ENCODE data around the gene RRP1.

The RRP1 gene, protein sequence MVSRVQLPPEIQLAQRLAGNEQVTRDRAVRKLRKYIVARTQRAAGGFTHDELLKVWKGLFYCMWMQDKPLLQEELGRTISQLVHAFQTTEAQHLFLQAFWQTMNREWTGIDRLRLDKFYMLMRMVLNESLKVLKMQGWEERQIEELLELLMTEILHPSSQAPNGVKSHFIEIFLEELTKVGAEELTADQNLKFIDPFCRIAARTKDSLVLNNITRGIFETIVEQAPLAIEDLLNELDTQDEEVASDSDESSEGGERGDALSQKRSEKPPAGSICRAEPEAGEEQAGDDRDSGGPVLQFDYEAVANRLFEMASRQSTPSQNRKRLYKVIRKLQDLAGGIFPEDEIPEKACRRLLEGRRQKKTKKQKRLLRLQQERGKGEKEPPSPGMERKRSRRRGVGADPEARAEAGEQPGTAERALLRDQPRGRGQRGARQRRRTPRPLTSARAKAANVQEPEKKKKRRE

DNA sequence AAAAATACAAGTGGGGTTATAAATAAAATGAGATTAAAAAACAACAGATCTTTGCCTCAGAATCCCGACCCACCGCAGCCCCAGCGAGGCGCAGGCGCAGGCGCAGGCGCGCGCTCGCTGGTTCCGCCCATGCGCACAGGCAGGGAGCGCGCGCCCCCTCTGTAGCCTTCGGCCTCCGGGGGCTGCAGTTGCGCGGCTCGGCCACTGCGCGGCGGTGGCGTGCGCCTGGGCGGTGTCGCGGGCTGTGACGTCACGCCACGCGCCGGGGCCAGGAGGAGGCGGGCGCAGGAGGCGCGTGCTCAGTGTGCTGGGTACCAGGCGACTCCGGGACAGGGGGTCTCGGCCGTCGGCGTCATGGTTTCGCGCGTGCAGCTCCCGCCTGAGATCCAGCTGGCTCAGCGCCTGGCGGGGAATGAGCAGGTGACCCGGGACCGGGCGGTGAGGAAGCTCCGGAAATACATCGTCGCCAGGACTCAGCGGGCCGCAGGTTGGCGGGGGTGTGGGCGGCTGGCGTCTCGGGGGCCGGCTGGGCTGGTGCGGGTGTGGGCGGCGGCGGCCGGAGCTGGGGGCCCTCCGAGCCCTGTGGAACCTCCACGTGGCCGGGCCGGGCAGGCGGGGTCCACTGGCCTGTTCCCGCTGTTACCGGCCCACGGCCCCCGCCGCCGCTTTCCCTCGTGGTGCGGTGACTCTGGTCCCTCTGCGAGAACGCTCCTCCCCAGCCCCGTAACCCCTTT is at the start of gene RRP1:
TSS of gene RRP1 (plus strand) at position 302 of the 734 bp plus-strand sequence. CDS start at position 355, 53 bp downstream.
- DNase-seq (ENCODE audit: low read depth in 3 of 3), result peak; percentile 89 to 92 (median 90)

DNA sequence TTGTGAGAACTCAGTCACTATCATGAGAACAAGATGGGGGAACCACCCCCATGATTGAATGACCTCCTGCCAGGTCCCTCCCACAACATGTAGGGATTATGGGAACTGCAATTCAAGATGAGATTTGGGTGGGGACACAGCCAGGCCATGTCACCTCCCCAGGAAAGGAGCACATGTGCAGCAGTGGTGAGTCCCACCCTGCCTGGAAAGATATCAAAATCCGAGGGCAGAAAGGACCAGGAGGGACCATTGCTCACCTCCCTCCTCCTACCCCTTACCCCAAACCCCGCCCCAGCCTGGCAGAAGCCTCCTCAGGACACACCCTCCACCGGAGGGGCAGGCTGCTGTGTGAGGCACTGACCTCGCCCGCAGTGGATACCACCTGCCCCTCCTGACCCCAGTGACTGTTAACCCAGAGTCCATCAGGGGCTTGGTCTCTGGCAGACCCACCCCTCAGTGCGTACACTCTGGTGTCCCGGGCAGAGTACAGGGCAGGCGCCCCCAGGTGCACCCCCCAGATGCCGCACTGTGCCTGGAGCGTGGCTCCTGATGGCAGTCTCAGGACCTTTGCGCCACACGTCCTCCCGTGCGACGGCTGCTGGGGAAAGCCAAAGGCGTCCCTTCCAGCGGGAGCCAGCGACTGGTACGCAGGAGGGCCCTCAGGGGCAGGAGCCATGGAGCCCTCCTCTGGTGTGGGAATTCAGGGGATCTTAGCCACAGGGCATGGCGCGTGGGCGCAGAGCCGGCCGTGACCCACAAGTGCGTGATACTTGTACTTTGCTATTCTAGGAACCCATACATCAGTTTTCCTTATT is 49.5 kb upstream of the RRP1 start:
- no peak for DNase-seq (ENCODE audit: low read depth in 3 of 3)

DNA sequence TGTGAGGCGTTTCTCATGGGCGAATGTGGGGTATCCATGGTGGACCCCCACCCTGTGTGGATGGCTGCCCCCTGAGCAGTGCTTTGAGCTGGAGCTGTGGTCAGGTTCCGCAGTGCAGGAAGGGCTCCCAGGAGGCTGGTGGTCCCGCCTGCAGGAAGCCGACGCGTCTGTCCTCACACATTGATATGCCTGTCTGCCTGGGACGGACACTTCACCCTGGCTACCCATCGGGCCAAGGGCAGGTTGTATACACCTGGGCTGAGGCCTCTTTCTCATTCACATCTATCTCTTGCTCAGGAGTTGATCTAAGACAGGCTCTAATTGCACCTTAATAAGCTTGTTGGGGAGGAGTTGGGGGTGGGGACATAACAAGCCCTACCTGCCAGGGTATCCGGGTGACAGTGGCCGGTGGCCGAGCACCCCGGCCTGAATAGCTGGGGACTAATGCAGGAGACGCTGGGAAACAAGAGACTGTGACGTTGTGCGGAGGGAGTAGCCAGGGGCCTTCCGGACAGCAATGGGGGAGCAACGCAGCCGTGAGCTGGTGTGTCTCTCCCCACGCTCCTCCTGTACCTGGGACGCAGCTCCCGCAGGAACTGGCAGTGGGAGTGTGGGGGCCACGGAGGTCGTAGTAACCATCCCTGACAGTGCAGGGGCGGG is 48.8 kb upstream of the RRP1 start:
- DNase-seq (ENCODE audit: low read depth in 3 of 3), result no peak

DNA sequence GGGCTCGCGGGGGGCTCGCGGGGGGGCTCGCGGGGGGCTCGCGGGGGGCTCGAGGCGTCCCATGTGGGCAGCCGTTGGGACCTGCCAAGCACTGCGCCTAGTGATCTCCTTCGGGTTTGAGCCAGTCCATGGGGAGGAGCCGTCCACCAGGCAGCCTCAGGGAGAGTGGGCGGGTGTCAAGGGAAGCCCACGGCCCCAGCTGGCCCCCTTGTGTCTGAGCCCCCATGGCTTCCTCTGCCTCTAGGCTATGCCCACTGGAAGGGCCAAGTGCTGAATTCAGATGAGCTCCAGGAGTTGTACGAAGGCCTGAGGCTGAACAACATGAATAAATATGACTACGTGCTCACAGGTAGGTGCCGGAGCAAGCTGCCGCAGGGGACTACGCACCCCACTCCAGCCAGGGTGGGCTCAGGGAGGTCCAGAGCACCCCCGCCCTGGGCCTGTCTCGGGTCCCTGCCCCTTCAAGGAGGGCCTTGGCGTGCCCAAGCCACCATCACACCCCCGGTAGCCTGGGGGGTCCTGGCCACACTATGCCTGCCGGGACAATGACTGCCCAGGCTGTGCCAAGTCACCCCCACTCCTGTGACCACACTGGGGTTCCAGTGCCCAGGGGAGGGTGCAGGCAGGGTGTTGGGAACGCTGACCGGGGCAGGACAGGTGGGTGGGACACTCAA is 47.8 kb upstream of the RRP1 start:
- DNase-seq (ENCODE audit: low read depth in 3 of 3), result no peak

DNA sequence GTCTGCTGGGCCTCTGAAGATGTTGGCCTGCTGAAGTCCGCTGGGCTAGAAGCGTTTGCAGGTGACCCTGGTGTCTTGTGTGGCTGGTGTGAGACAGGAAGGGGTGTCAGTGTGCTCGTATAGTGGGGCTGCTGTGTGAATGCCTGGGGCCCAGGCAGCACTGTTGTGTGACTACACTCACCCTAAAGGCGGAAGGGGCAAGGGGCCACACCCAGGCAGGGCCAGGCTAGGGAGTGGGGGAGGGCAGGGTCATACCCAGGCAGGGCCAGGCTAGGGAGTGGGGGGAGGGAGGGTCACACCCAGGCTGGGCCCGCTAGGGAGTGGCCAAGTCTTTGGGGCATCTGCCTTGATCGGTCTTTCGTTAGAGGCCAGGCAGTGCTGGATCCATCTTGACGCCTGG is 45.4 kb upstream of the RRP1 start:
- DNase-seq (ENCODE audit: low read depth in 3 of 3), result no peak

DNA sequence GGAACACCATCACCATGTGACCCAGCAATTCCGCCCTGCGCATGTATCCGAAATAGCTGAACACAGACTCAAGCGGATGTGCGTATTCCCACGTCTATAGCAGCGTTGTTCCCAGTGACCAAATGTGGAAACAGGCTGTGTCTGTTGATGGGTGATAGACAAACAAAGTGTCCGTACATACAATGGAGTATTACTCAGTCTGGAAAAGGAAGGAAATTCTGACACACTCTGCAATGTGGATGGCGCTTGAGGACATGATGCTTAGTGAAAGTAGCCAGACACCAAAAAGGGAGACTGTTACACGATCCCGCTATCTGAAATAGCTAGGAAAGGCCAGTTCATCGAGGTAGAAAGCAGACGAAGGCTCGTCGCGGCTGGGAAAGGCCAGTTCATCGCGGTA is 44.7 kb upstream of the RRP1 start:
- no peak for DNase-seq (ENCODE audit: low read depth in 3 of 3)

DNA sequence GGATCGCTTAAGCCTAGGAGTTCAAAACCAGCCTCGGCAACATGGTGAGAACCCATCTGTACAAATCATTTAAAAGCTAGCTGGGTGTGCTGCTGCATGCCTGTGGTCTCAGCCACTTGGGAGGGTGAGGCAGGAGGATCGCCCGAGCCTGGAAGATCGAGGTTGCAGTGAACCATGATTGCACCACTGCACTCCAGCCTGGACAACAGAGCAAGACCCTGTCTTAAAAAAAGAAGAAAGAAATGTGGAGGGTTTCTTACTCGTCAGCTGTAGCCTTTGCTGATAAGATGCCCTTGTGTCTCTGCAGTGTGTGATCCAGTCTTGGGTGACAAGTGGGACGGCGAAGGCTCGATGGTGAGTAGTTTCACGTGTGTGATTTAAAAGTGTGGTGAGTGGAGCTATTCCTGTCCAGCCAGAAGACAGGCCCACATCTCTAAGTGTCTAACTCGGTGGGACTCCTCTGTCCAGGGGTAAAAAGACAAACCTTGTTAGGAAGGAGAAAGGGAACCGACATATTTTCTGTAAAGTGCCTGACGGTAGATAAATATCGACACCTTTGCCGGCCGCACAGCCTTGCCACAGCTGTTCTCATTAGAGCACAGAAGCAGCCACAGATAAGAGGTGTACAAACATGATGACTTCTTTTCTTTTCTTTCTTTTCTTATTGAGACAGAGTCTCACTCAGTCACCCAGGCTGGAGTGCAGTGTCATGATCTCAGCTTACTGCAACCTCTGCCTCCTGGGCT is 43.4 kb upstream of the RRP1 start:
- no peak for DNase-seq (ENCODE audit: low read depth in 3 of 3)

DNA sequence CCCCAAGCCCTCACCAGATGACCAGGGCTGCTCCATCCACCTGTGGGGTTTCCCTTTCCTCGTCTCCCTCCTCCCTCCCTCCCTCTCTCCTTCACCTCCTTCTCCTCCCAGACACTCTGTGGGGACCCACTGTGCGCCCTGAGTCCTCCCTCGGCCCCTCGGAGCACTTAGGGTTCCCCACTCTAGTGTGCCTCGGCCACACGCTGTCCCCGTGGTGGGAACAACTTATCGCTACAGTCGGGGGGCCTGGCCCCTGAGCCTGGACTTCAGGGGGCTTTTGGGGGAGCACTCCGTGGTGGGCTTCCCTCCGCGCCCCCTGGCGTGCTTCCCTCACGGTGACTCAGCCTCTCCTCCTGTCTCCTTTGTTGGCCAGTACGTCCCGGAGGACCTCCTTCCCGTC is 40.8 kb upstream of the RRP1 start:
- no peak for DNase-seq (ENCODE audit: low read depth in 3 of 3)

DNA sequence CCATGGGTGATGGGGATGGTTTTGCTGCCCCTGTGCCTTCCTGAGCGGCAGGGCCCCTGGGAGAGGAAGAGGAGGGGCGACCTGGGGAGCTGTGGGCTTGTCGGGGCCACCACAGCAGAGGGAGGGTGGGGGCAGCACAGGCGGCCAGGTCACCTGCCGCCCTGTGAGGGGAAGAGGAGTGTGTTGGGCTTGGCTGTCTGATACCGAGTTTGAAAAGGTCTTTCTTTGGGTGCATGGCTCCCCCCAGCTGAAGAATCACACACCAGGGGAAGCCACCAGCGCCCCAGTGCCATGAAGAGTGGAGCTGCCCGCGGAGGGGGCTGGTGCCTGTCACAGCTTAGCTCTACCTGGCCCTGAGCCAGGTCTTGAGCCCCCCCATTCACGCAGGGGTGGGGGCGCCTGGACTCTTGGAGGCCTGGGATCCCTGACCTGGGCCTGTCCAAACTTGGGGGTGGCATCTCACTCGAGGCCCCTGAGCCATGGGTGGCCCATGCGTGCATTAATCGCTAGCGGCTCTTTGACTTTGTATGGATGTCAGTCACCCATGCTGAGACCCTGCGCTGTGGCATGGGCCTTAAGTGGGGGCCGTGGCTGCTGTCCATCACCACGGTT is 39.6 kb upstream of the RRP1 start:
- no peak for DNase-seq (ENCODE audit: low read depth in 3 of 3)

DNA sequence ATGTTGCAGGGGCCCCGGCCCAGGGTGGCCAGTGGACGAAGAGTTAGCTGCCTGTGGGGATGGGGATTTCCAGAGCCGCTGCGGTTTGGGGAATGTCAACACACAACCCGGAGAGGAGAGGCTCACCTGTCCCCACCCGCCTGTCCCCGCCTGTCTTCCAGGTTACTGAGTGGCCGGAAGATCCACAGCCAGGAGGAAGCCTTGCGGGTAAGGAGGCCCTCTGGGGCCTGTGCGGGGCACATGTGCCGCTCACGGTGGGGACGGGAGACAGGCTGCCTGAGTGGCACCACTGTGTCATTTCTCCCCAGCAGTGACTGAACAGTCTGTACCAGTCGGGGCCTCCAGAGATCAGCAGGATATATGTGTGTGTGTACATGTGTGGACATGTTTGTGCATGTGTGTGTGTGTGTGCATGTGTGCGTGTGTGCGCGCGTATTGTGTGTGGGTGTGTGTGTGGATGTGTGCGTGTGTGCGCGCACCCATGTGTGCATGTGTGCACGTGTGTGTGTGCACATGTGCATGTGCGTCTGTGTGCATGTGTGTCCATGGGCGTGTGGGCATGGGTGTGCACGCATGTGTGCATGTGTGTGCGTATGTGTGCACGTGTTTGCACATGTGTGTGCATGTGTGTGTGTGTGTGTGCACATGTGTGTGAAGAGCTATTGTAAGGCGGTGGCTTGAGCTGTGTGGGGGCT is 38.9 kb upstream of the RRP1 start:
- no peak for DNase-seq (ENCODE audit: low read depth in 3 of 3)

DNA sequence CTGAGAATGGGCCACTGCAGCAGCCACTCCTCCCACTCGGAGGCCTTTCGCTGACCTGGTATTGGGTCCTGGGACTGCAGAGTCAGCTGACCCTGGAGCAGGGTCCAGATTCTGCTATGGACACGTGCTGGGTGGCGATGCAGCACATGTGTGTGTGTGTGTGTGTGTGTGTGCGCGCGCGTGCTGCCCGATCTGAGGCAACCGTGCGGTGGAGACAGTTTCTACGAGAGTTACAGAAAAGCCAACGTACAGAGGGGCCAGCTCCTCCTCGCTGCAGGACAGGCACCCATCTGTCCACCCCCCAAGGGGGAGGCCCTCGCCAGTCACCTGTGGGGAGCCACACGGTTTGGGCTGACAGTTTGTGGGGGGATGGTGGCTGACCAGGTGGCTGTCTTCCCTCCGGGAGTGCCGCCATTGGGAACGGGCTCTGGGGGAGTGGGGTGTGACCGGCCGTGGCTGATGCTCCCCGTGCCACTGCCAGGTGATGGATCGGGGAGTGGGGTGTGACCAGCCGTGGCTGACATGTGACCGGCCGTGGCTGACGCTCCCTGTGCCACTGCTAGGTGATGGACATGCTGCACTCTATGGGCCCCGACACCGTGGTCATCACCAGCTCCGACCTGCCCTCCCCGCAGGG is 37.3 kb upstream of the RRP1 start:
- no peak for DNase-seq (ENCODE audit: low read depth in 3 of 3)

DNA sequence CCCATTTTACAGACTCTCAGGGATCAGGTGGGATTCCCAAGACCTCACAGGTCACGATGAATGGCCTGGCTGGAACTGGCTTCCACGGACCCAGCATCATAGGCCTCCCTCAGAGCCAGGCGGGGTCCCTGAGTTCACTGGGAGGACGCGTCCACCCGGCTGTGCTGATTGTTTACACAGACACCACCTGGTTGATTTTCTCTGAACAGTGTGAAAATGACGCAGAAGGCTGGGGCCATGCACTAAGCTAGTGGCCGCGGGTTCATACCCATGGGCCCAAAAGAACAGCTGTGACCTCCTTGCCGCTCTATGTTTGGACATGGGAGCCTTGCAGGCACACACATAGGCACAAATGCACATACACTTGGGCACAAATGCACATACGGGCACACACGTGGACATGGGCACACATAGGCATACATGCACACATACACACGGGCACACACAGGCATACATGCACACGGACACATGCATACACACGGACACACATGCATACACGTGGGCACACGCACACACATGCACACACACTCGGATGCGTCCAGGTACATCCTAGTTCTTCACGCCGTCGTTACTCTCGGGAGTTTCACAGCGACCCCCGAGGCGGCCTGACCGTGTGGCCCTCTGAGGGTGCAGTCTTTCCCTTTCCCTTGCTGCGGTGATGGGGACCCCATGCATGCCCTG is 36.5 kb upstream of the RRP1 start:
- no peak for DNase-seq (ENCODE audit: low read depth in 3 of 3)

DNA sequence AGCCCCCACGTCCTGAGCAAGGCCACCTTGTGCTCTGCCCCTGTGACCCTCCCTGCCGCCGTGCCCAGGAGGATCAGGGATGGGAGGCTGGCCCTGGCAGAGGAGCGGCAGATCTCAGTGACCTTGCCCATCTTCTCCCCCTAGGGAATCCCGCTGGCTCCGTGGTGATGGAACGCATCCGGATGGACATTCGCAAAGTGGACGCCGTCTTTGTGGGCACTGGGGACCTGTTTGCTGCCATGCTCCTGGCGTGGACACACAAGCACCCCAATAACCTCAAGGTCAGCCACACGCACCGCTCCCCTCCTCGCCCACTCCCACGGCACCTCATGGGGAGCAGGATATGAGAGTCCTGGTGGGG is 36.0 kb upstream of the RRP1 start:
- no peak for DNase-seq (ENCODE audit: low read depth in 3 of 3)

DNA sequence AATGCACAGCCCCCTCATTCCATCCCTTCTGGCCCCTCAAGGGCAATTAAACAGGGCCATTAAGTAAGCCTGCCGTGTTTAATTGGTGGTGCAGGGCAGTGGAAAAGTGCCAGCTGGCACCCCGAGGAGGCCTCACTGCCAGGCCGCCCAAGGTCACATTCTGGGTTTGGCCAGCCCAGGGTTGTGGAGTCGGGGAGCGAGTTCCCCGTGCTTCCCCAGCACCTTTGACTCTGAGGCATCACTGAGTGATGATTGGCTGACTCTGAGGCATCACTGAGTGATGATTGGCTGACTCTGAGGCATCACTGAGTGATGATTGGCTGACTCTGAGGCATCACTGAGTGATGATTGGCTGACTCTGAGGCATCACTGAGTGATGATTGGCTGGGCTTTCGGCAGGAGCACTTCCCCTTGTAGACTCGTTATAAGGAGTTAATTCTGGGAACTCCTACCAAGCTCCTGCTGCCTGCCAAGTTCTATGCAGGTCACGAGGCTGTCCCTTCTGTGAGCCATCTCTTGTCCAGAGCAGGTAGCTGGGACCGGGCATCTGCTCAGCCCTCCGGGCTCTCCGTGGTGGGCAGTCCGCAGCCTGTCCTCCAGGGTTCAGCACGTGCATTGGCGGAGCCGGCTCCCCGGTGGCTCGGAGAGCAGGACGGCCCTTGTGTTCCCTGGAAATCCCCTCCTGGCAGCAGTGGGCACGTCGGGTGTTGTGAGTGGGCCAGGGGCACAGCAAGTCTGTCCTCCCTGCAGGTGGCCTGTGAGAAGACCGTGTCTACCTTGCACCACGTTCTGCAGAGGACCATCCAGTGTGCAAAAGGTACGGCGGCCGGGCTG is 34.2 kb upstream of the RRP1 start:
- DNase-seq (ENCODE audit: low read depth in 3 of 3), result no peak

DNA sequence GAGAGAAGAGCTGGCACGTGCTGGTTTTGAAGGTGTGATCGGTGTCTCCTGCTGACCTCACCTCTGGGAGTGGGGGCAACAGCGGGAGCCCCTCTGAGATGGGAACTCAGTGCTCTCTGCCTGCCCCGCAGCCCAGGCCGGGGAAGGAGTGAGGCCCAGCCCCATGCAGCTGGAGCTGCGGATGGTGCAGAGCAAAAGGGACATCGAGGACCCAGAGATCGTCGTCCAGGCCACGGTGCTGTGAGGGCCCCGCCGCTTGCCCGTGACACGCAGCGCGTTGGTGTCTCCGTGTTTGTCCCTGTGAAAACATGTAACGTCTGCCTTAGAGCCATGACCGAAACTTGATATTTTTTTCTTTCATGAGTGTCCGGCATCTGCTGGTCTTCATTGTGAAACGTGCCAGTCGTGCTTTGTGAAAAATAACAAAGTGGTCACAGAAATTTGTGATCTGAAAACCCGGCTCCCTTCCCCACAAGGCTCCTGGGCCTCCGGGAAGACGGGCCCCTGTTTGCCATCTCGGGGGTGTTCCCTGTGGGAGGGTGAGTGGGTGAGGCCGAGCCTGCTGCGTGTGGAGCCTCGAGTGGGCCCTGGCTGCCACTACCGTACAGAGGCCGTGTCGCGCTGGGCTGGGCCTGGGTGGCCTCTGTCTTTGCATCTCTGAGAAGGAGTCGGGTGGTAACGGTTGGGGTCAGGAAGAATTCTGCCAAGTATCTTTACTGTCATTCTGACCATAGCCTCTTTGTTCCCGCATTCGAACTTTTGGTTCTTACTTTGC is 33.4 kb upstream of the RRP1 start:
- no peak for DNase-seq (ENCODE audit: low read depth in 3 of 3)

DNA sequence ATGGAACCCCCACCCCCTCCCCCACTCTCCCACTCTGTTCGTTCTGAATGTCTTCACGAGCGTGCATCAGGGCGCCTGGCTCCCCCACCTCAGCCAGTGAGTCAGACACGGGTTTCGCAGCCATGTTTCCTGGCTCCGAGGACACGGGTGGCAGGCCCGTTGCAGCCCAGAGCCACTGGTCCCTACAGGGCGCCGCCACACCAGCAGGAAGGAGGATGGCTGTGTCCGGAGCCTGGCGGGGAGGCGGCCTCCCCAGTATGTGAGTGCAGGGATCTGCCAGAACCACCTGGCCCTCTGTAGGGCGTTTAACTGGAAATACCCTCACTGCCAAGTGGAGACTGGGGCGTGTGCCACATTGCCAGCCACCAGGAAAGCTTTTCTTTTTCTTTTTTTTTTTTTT is 31.8 kb upstream of the RRP1 start:
- DNase-seq (ENCODE audit: low read depth in 3 of 3), result no peak
